NT2/D1 (cell line): ENCODE data around the gene RFC2.
"Not testable (repeated sequence)": the region's sequence is repeated elsewhere in the genome, so short reads cannot be mapped to it uniquely, and the experiment has no call there.

ENCODE experiments used
- DNase-seq: peaks from one replicate; pipeline ENCODE4 v3.0.0-alpha.2; 2011; ENCODE audit warnings: low read depth, low spot score
- H3K27me3 ChIP-seq: 2 replicates; pipeline ENCODE4 v1.6.0; 2011; ENCODE audit warnings: mild to moderate bottlenecking; ENCODE audit not compliant: insufficient read length, insufficient read depth
- H3K36me3 ChIP-seq: 2 replicates; pipeline ENCODE4 v1.6.1; 2011; ENCODE audit warnings: mild to moderate bottlenecking, low read length, mixed read lengths; ENCODE audit not compliant: insufficient read depth, insufficient read length
- H3K4me1 ChIP-seq: 2 replicates; pipeline ENCODE4 v1.5.1; 2011; ENCODE audit not compliant: insufficient read depth, insufficient read length
- H3K4me3 ChIP-seq: 2 replicates; pipeline ENCODE4 v1.5.1; 2011; ENCODE audit warnings: low read depth; ENCODE audit not compliant: insufficient read length
- H3K9ac ChIP-seq: 2 replicates; pipeline ENCODE4 v1.6.0; 2011; ENCODE audit warnings: low read depth; ENCODE audit not compliant: insufficient read length
- H3K9me3 ChIP-seq: 2 replicates; pipeline ENCODE4 v1.5.1; 2011; ENCODE audit warnings: mild to moderate bottlenecking, low read length; ENCODE audit not compliant: insufficient read depth
- SUZ12 ChIP-seq: IDR thresholded peaks from 2 replicates; pipeline ENCODE4 v1.6.1; 2011; ENCODE audit not compliant: insufficient read length, insufficient read depth; ENCODE audit errors: extremely low read depth
- YY1 ChIP-seq: IDR thresholded peaks from 2 replicates; pipeline ENCODE4 v1.6.1; 2011; ENCODE audit not compliant: insufficient read length, insufficient read depth
- ZNF274 ChIP-seq: IDR thresholded peaks from 2 replicates; pipeline ENCODE4 v1.6.1; 2011; ENCODE audit warnings: mild to moderate bottlenecking, low read depth, low read length

RFC2 gene

DNA sequence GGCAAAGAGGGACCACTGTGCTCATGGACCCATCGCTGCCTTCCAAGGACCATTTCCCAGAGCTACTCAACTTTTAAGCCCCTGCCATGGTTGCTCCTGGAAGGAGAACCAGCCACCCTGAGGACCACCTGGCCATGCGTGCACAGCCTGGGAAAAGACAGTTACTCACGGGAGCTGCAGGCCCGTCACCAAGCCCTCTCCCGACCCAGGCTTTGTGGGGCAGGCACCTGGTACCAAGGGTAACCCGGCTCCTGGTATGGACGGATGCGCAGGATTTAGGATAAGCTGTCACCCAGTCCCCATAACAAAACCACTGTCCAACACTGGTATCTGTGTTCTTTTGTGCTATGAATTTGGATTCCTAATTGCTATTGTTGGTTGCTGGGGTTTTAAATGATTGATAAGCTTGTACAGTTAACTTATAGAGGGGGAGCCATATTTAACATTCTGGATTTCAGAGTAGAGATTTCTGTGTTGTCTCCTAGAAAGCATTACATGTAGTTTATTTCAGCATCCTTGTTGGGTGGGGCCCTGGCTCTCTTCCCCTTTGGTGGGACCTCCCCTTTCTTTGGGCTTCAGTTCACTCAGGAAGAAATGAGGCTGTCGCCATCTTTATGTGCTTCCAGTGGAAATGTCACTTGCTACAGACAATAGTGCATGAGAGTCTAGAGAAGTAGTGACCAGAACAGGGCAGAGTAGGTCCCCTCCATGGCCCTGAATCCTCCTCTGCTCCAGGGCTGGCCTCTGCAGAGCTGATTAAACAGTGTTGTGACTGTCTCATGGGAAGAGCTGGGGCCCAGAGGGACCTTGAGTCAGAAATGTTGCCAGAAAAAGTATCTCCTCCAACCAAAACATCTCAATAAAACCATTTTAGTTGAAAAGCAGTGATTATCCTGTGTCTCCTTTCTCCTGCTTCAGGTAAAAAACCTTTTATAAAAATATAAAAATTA, 25.0 kb downstream of the RFC2 start:
- TF ChIP-seq SUZ12 (no peak), YY1 (no peak), ZNF274 (no peak)
- Histone ChIP-seq H3K27me3 (no peaks in the 10 kb centered on the region), H3K9me3 (no peaks in the 10 kb centered on the region), H3K4me3 (no peak overlapping the region), H3K9ac (no peak overlapping the region), H3K36me3 (peaks cover 70% of the 10 kb centered on the region), H3K4me1 (peaks cover under 1% of the 10 kb centered on the region)
- DNase-seq, result no peak

DNA sequence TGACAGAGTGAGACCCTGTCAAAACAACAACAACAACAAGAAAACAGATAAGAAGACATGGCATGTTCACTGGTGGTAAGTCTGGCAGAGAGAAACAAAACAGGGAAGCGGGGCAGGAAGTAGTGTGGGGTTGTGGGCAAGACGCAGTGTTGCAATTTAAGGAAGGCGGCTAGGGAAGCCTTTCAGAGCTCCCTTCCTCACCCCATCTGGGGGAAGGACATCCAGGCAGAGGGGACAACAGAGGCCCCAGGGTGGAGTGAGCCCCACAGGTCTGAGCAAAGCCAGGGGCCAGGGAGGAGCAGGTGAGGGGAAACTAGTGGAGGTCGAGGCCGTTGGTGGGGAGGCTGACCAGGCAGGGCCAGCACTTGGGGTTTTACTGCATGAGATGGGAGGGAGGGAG, 27.6 kb downstream of the RFC2 start:
- Histone ChIP-seq H3K27me3 (no peaks in the 10 kb centered on the region), H3K4me3 (no peak overlapping the region), H3K9me3 (no peaks in the 10 kb centered on the region), H3K4me1 (peaks cover 2% of the 10 kb centered on the region), H3K36me3 (peaks cover 59% of the 10 kb centered on the region), H3K9ac (no peak overlapping the region)
- TF ChIP-seq YY1, result no peak
- TF ChIP-seq SUZ12, result no peak
- TF ChIP-seq ZNF274, result no peak
- DNase-seq, result no peak

DNA sequence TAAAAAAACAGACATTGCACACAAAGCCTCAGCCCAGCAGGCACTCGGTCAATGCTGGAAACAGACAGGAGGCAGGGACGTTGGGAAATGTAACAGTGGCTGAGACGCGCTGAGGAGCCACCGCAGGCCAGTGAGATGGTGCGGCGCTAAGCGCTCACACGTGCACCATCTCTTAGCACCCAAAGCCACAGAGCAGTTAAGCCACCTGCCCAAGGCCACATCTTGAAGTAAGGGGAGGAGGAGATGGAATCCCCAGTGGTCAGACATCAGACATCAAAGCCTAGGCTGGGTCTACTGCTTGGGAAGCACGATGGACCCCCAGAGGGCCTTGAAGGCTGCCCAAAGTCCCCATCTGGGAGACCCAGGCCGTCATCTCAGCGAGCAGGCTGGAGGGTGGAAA, 28.8 kb downstream of the RFC2 start:
- Histone ChIP-seq H3K36me3 (peaks cover 48% of the 10 kb centered on the region), H3K4me1 (peaks cover 4% of the 10 kb centered on the region), H3K9me3 (no peaks in the 10 kb centered on the region), H3K27me3 (no peaks in the 10 kb centered on the region), H3K9ac (no peak overlapping the region), H3K4me3 (no peak overlapping the region)
- DNase-seq, result no peak
- TF ChIP-seq ZNF274 (no peak), SUZ12 (no peak), YY1 (no peak)

DNA sequence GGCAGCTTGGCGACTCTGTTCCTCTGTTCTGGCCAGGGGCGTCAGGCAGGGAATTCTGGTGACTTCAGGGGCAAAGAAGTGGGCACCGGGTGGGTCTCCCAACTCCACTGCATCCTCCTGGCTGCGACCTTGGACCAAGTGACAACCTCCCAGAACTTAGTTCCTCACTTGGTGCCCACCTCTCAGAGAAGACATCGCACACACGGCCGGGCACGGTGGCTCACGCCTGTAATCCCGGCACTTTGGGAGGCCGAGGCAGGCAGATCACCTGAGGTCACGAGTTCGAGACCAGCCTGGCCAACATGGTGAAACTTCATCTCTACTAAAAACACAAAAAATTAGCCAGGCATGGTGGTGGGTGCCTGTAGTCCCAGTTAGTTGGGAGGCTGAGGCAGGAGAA, 29.3 kb downstream of the RFC2 start:
- not testable (repeated sequence) for H3K4me1 ChIP-seq, H3K9me3 ChIP-seq, H3K9ac ChIP-seq, H3K4me3 ChIP-seq, H3K27me3 ChIP-seq, DNase-seq
- peaks cover 44% of the 10 kb centered on the region for H3K36me3 ChIP-seq

DNA sequence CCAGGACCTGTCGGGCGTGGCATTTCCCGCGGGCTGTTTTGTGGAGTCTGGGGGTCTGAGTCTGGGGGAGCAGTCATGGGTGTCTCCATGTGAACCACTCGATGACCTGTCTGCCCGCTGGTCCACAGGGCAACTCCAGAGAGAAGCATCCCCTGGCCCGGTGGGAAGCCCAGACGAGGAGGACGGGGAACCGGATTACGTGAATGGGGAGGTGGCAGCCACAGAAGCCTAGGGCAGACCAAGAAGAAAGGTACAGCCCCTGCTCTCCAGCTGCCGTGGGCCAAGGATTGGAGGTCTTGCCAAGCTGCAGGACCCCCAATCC, 29.7 kb downstream of the RFC2 start:
- DNase-seq, result no peak
- H3K9ac ChIP-seq, result no peak overlapping the region
- TF ChIP-seq SUZ12 (no peak), ZNF274 (no peak), YY1 (no peak)
- no peaks in the 10 kb centered on the region for H3K27me3 ChIP-seq
- H3K4me1 ChIP-seq, result peaks cover 10% of the 10 kb centered on the region
- peaks cover 43% of the 10 kb centered on the region for H3K36me3 ChIP-seq
- no peak overlapping the region for H3K4me3 ChIP-seq
- no peaks in the 10 kb centered on the region for H3K9me3 ChIP-seq

DNA sequence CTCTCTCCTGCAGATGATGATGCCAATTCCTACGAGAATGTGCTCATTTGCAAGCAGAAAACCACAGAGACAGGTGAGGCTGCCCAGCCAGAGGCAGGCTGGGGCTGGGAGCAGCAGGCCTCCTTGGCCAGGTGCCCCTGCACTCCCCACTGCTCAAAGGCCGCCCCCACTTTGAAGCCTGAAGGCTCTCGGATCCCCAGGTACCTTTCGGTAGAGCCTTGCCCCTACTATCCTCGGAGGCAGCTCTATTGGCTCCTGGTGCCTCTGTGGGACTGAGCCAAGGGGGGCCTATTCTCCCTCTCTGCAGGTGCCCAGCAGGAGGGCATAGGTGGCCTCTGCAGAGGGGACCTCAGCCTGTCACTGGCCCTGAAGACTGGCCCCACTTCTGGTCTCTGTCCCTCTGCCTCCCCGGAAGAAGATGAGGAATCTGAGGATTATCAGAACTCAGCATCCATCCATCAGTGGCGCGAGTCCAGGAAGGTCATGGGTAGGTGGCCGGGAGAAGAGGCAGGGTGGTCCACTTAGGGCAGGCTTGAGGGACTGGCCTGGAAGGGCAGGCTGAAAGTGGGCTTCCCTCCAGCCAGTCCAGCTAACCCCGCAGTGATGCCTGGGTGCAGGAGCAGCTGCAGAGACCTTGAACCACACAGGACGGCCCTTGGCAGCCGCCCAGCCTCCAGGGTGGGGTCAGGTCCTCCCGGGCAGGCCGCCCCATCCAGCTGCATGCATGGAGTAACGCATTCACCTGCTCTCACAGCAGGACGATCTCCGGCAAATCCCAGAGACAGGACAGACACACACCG, 30.3 kb downstream of the RFC2 start:
- Histone ChIP-seq H3K4me3 (no peak overlapping the region), H3K36me3 (peaks cover 38% of the 10 kb centered on the region), H3K9ac (no peak overlapping the region), H3K27me3 (no peaks in the 10 kb centered on the region), H3K9me3 (no peaks in the 10 kb centered on the region), H3K4me1 (peaks cover 12% of the 10 kb centered on the region)
- TF ChIP-seq SUZ12 (no peak), YY1 (no peak), ZNF274 (no peak)
- DNase-seq, result no peak

DNA sequence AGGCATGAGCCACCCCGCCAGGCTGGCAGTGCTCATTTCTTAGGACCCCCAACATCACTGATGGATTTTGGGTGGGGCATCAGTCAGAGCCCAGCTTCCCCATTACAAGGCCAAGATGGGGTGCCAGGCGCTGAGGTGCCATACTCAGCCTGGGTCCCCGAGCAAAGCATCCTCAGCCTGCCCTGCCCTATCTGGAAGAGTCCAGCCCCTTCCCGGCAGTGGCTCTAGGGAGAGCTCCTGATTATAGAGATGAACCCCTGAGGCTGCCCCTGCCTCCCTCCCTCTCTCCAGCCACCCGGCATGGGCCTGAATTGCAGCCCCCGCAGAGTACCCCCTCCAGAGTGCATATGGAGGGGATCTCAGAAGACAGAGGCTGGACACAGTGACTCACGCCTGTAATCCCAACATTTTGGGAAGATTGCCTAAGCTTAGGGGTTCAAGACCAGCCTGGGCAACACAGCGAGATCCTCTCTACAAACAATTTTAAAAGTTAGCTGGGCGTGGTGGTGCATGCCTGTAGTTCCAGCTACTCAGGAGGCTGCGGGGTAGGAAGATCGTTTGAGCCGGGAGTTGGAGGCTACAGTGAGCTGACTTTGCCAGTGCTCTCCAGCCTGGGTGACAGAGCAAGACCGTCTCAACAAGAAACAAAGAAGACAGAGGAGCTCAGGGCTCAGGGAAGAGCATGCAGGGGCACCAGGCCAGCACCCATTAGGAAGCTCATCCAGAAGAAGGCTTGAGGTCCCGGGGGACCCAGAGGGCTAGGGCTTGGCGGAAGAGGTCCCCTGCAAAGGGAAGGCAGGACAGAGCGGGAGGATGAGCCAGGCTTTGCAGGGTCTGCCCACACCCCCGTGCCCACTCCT, 31.1 kb downstream of the RFC2 start:
- Histone ChIP-seq H3K9ac (no peak overlapping the region), H3K27me3 (no peaks in the 10 kb centered on the region), H3K9me3 (no peaks in the 10 kb centered on the region), H3K36me3 (peaks cover 33% of the 10 kb centered on the region), H3K4me3 (no peak overlapping the region), H3K4me1 (peaks cover 12% of the 10 kb centered on the region)
- DNase-seq, result no peak
- TF ChIP-seq ZNF274 (no peak), SUZ12 (no peak), YY1 (no peak)
